GM10248 (cell line): ENCODE results near the gene ESRRG.

Experiments
- CTCF ChIA-PET: fragments of 300-600 bp; sonication (Branson Sonifier 250); formaldehyde crosslinking; extraction: SDS; loops from one replicate; lab custom pipeline; 2021; ENCODE audit warnings: antibody characterized with exemption; lab: Yijun Ruan, JAX
- POLR2A ChIA-PET: fragments of 350-650 bp; sonication (Branson Sonifier 250); formaldehyde crosslinking; extraction: SDS; loops from one replicate; lab custom pipeline; 2020; ENCODE audit warnings: antibody characterized with exemption; lab: Yijun Ruan, JAX
- DNase-seq: peaks from one replicate; pipeline ENCODE4 v3.0.0; 2012; ENCODE audit errors: extremely low spot score
- CTCF ChIP-seq: IDR thresholded peaks from 2 replicates; pipeline ENCODE4 v1.5.1; 2012; ENCODE audit warnings: mild to moderate bottlenecking, low read depth; ENCODE audit errors: extremely low read depth, missing control alignments, control extremely low read depth

The ESRRG gene

GRCh38 chr1:216723274-216723780 is at the start of gene ESRRG:
TSS of gene ESRRG (minus strand) at chr1:216723429. CDS start at chr1:216723299, 130 bp downstream.
- DNase-seq: no peak
- CTCF ChIA-PET: no interaction called here
- POLR2A ChIA-PET: no interaction called here
- TF ChIP-seq CTCF: no peak

DNA sequence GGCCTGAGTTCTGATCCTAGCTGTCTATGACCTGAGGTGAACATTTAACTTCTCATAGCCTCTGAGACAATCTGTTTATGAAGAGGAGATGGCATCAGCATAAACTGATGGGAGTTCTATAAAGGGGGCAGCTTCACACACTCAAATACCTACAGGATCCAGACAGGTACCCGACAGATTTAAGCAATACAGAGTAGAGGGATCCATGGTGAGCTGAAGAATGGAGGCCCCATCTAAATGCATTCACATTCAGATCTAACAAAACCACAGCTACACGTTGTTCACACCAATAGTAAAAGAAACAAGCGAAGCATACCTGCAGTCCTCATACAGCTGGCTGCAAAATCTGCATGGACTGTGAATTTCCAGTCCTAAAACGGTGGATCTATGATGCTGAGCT is 48.7 kb upstream of the ESRRG start:
- POLR2A ChIA-PET: no interaction called here
- CTCF ChIA-PET: interaction anchor here (0.9 to 1.2 kb wide), 3 partner anchors 12 to 359 kb away, joined by 3 to 4 read pairs (median 3); no protein-coding TSS in a partner anchor
- no peak for TF ChIP-seq CTCF
- no peak for DNase-seq

DNA sequence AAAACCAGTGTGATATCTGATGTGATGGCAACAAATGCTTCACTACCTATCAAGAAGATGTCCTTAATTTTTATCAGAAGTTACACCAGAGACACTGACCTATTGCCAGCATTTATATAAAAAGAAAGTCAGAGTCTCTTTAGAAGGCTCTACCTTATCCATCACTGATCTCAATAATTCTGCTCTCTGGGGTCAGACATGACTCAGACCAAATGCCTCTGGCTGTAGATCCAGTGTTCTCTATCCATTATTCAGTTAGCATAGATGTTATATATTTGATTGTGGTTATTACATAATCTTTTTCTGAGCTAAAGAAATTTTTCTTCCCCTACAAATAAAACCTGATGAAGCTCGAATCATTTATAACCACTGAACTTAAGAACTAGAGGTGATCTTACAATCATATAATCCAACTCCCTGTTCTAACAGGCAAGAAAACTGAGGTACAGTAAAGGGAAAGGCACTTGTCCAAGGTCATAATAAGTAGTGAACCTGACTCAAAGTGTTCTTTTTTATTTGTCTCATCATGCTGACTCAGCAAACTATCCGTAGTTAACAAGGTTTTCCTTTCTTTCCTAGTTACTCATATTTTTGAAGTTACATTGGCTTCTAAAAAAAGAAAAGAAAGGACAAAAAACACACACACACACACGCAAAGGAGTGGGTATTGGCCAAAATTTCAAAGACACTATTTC is 43.6 kb upstream of the ESRRG start:
- ChIA-PET POLR2A (no interaction called here), CTCF (no interaction called here)
- no peak for DNase-seq
- TF ChIP-seq CTCF: no peak

- TF ChIP-seq CTCF: no peak
- DNase-seq: no peak
- POLR2A ChIA-PET: no interaction called here
- CTCF ChIA-PET: interaction anchor here (0.9 kb wide), 1 partner anchor 9 kb away, joined by 3 read pairs; no protein-coding TSS in a partner anchor
Observed at GRCh38 chr1:216765346-216766300, 42.4 kb upstream of the ESRRG start.

GRCh38 chr1:216758161-216758560 is 34.9 kb upstream of the ESRRG start:
- ChIA-PET POLR2A (no interaction called here), CTCF (interaction anchor here (1.3 kb wide), 1 partner anchor 26 kb away, joined by 3 read pairs; no protein-coding TSS in a partner anchor)
- no peak for TF ChIP-seq CTCF
- no peak for DNase-seq

GRCh38 chr1:216757110-216757509 is 33.9 kb upstream of the ESRRG start:
- ChIA-PET POLR2A (no interaction called here), CTCF (no interaction called here)
- DNase-seq: no peak
- no peak for TF ChIP-seq CTCF
